Lower leg skin (tissue), 4 donors: ENCODE data around the gene ERCC4. TPM values are rescaled to one million over a fixed set of nuclear protein-coding genes. Genes with fewer than 3 reads are reported as not detected.

Experiments used
- DNase-seq, 2 donors: peaks; one replicate each; pipeline ENCODE4 v3.0.0-alpha.2; 2019; ENCODE audit warnings: low spot score in 2 of 2
- H3K4me3 ChIP-seq: fragments of 200-600 bp; sonication (generic); 2 replicates; pipeline ENCODE4 v1.5.1; 2017; ENCODE audit warnings: mild to moderate bottlenecking, low read depth; ENCODE audit not compliant: poor library complexity, severe bottlenecking
- CTCF ChIP-seq, 3 donors: fragments of 450-650 bp; IDR thresholded peaks; one replicate each; pipeline ENCODE4 v1.5.1; 2016; ENCODE audit warnings: antibody characterized with exemption in 3 of 3, mild to moderate bottlenecking in 3 of 3, moderate library complexity in 2 of 3
- POLR2A ChIP-seq, 2 donors: fragments of 450-650 bp; IDR thresholded peaks; one replicate each; pipeline ENCODE4 v1.6.1; 2016 to 2017; ENCODE audit warnings: antibody characterized with exemption in 2 of 2, mild to moderate bottlenecking in 1 of 2, moderate library complexity in 1 of 2
- WGBS, 2 donors: methylation state at CpG; one replicate each; pipeline ENCODE4 v1.1.5; 2018; 5-methylcytosine and 5-hydroxymethylcytosine counted together
- intact Hi-C: fragments of 100-400 bp; cut with DNase I; formaldehyde crosslinking; loops from one replicate; pipeline ENCODE4 v1.15.0; 2023; ENCODE audit warnings: low total_unique reads
- total RNA-seq, 4 donors: library from RNA; depleted of rRNA; stranded (reverse); fragments of >200 nt; gene quantifications; one replicate each; pipeline ENCODE4 v1.1.0, GENCODE V29; 2016

ERCC4 gene
- total RNA-seq, 4 donors from 2014 or later, result 4.0 to 11.6 (median 6.9) TPM

- H3K4me3 ChIP-seq, result no peak overlapping the region
- WGBS, 2 donors, result 77 to 86% methylated on average over 5 of the region's 5 CpGs
- intact Hi-C loops, result no loop called here
- no peak for DNase-seq
- TF ChIP-seq CTCF (IDR thresholded peaks at IDR 0.05), result no peak
- TF ChIP-seq POLR2A (IDR thresholded peaks at IDR 0.05), result no peak
Observed at GRCh38 chr16:13950821-13951547, 31.0 kb downstream of the ERCC4 start.

GRCh38 chr16:13951611-13952010, 31.7 kb downstream of the ERCC4 start:
- TF ChIP-seq CTCF (IDR thresholded peaks at IDR 0.05), result no peak
- no peak for TF ChIP-seq POLR2A (IDR thresholded peaks at IDR 0.05)
- DNase-seq, result no peak
- intact Hi-C loops, result no loop called here
- H3K4me3 ChIP-seq, result no peak overlapping the region
- WGBS, 2 donors, result 71 to 74% methylated on average over 3 of the region's 3 CpGs

- no peak overlapping the region for H3K4me3 ChIP-seq
- 85 to 94% methylated on average over 2 of the region's 2 CpGs for WGBS, 2 donors
- intact Hi-C loops, result no loop called here
- no peak for DNase-seq
- no peak for TF ChIP-seq POLR2A (IDR thresholded peaks at IDR 0.05)
- no peak for TF ChIP-seq CTCF (IDR thresholded peaks at IDR 0.05)
Observed at GRCh38 chr16:13953501-13953900, 33.5 kb downstream of the ERCC4 start.

DNA sequence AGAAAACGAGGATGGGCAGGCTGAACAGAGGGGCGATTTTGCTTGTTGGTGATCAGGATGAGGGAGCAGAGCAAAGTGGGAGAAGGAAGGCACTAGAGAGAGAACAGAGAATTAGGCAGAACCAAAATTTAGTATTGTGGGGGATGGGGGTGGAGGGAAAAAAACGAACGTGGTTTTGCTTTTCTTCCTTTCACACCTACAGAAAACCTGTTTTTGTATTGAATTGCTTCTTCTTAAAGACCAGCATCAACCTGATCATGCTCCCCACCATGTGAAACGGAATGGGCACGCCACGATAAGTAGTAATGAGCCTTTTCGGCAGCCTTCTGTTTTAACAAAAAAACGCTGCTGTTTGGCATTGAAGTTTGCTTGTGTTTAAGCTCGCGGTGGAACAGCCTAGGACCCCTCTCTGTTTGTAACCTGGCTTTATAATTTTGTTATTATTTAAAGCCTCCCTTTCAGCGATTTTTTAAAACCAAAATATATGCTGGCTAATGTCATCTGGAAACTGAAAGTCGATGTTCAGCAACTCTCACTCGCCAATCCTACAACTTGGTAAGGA, 36.8 kb downstream of the ERCC4 start:
- WGBS, 2 donors, result 46 to 54% methylated on average over 14 of the region's 14 CpGs

GRCh38 chr16:13957197-13958078, 37.5 kb downstream of the ERCC4 start:
- H3K4me3 ChIP-seq, result no peak overlapping the region

More for the DNA sequence above, 36.8 kb downstream of the ERCC4 start:
- TF ChIP-seq CTCF (IDR thresholded peaks at IDR 0.05), result no peak
- TF ChIP-seq POLR2A (IDR thresholded peaks at IDR 0.05), result no peak
- H3K4me3 ChIP-seq, result no peak overlapping the region
- intact Hi-C loops, result no loop called here
- DNase-seq, result no peak

More at GRCh38 chr16:13957197-13958078, 37.5 kb downstream of the ERCC4 start:
- TF ChIP-seq CTCF (IDR thresholded peaks at IDR 0.05), result no peak
- TF ChIP-seq POLR2A (IDR thresholded peaks at IDR 0.05), result no peak
- intact Hi-C loops, result no loop called here
- WGBS, 2 donors, result 5 to 9% methylated on average over 14 of the region's 14 CpGs
- DNase-seq, result peak; percentile 79 to 94
